22Rv1 (cell line): Measurements from ENCODE around the gene MRPL46.

Source experiments
- CTCF ChIP-seq: fragments of 450-650 bp; IDR thresholded peaks from 2 replicates; pipeline ENCODE4 v1.5.1; 2017; ENCODE audit warnings: mild to moderate bottlenecking
- ZFX ChIP-seq: fragments of 450-650 bp; IDR thresholded peaks from 2 replicates; pipeline ENCODE4 v1.6.1; 2017; ENCODE audit warnings: antibody characterized with exemption, borderline replicate concordance

- no peak for TF ChIP-seq CTCF
- TF ChIP-seq ZFX = no peak
Measured at GRCh38 chr15:88497109-88497765, 30.0 kb upstream of the MRPL46 start.
